Stimulated activated CD4-positive, alpha-beta T cell treated with anti-CD3 and anti-CD28 coated beads, Interleukin-12 subunit alpha, Interleukin-12 subunit beta, amount 100 ng/mL, for 24 hours (primary cell): ENCODE measurements around the gene IFT57.

ENCODE experiments used
- DNase-seq, 2 experiments: peaks; one replicate each; pipeline ENCODE4 v3.0.0-alpha.2; 2020; ENCODE audit warnings: low read depth in 2 of 2

Gene IFT57

DNA sequence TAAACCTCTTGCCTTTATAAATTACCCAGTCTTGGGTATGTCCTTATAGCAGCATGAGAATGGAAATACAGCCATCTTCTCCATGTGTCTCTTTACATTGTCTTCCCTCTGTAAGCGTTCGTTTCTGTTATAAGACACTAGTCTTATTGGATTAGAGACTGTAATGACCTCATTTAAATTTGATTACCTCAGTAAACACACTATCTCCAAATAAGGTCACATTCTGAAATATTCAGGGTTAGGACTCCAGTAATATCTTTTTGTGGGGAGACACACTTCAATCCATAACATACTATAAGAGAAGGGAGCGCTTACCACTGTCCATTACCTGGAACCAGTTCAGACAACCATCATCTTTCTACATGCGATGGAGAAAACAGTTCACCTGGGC is 97.1 kb downstream of the IFT57 start:
- no peak for DNase-seq

GRCh38 chr3:108124337-108125152 is 97.7 kb downstream of the IFT57 start:
- DNase-seq: peak; percentile 49 to 62

DNA sequence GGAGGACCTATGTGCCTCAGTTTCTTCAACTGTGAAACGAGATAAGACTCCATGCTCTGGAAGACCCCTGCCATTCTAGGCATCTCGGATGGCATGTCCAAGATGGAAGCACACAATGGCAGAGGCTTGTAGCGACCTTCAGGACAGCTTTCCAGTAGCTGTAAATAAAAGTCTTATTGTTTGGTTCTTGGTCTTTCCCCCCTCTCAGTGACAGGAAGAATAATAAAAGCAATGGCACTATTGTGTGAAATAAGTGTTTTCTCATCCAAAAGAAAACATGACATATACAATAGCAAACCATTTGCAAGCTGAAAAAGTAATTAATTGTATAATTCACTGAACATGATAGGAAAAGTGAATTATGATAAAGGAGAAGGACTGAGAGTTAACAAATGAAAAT is 98.9 kb downstream of the IFT57 start:
- no peak for DNase-seq

DNA sequence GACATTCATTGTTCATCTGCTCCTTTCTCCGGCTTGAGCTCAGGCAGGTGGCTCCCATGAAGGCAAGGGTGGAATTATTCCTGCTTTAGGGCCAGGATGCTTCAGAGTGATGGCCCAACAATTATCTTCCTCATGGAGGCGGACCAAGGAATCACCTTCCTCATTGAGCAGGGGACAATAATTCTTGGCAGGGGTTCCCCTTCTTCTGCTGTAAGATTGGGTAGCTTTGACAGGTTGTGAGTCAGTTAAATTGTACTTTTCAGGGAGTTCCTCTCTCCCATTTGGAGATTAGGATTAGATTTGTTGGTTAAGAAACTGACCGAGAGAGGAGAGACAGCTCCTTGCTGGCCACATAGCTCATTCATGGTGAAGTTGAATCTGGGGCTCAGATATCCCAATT is 99.9 kb downstream of the IFT57 start:
- no peak for DNase-seq

- DNase-seq: no peak
Observed at GRCh38 chr3:108119398-108120104, 102.7 kb downstream of the IFT57 start.

DNA sequence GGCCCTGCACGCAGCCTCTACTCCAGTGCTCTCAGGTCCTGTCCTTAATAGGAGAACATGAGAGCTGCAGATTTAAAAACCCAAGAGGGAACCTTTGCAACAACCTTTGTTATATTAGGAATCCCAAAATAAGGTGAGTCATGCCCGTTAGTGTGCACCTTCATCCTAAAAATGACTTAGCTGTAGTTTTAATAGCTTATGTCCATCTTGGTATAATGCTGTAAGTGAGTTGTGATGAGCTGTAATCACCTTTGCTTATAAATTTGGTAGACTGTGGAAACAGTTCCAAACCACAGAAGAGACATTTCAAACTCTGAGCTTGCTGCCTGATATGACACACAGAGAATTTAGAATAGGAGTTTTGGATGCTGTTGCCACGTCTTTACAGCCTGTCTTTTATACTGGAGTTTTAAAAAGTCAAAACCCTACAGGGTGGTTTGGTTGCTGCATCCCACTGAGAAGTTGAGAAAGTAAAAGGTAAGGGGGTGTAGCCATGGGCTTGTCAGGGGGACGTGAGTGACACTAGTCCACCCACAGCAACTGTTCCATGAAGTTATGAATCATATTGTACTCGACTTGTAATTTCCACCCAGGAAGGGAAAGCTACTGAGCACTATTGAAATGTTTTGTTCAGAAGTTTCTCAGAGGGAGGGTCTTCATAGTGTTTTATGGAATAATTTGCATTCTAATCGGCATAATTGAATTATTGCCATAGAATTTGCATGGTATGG is 104.0 kb downstream of the IFT57 start:
- DNase-seq: no peak

GRCh38 chr3:108117241-108117775 is 104.9 kb downstream of the IFT57 start:
- no peak for DNase-seq

GRCh38 chr3:108114423-108115065 is 107.7 kb downstream of the IFT57 start:
- DNase-seq: no peak

DNA sequence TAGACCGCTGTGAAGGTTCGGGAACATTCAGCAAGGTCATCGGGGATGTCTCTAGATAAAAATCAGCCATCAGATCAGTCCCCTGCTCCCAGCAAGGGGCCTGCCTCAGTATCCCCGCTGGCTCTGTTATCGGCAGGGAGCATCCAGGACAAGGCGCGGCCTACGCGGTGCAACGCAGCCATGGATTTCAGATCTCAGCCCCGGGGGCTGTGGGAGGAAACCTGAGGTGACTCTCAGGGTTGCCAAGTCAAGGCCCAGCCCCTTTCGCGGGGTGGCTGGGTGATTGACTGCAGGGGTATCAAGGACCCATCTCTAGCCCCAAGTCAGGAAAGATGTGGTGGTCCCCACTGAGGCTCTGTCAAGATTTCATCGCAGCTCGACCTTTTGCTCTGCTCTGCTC is 108.2 kb downstream of the IFT57 start:
- DNase-seq: no peak

DNA sequence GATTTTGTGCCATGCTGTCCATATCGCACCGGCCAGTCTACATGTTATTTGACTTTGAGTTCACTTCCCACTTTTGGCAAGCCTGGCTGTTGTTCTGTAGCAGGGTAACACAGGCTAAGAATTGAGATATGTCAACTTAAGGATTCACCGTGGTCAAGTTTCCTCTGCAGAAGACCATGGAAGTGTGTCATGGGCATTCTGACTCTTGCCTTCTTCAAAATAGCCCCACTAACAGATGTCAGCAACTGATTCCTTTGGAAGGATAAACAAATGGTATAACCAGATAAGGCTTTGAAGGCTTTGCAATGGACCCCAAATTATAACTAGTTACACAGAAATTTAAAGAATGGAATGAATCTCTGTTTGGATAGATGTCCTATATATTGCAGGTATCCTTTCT is 111.3 kb downstream of the IFT57 start:
- DNase-seq: no peak
